Loucy (cell line): ENCODE data around the gene PDCD5.

Experiments
- H2AFZ ChIP-seq: fragments of 200-600 bp; sonication (generic); 2 replicates; pipeline ENCODE4 v1.6.0; 2016; ENCODE audit warnings: antibody characterized with exemption, mild to moderate bottlenecking, low read length, moderate library complexity
- H3F3A ChIP-seq: fragments of 200-600 bp; 2 replicates; pipeline ENCODE4 v1.6.0; 2016; ENCODE audit warnings: antibody characterized with exemption, low read depth, mild to moderate bottlenecking
- H3K27me3 ChIP-seq: fragments of 200-600 bp; sonication (generic); 2 replicates; pipeline ENCODE4 v1.6.1; 2014; ENCODE audit warnings: low read length, mild to moderate bottlenecking; ENCODE audit not compliant: insufficient read depth, poor library complexity, severe bottlenecking
- H3K36me3 ChIP-seq: fragments of 200-600 bp; sonication (generic); 2 replicates; pipeline ENCODE4 v1.6.1; 2016; ENCODE audit warnings: low read length; ENCODE audit not compliant: insufficient read depth
- H3K4me1 ChIP-seq: fragments of 200-600 bp; sonication (generic); 2 replicates; pipeline ENCODE4 v1.5.1; 2014; ENCODE audit warnings: low read length, mild to moderate bottlenecking; ENCODE audit not compliant: insufficient read depth, poor library complexity, severe bottlenecking
- H3K4me2 ChIP-seq: fragments of 200-600 bp; sonication (generic); 2 replicates; pipeline ENCODE4 v1.6.0; 2014; ENCODE audit warnings: antibody characterized with exemption, low read length, low read depth, mild to moderate bottlenecking; ENCODE audit not compliant: poor library complexity, severe bottlenecking
- H3K4me3 ChIP-seq: fragments of 200-600 bp; sonication (generic); 2 replicates; pipeline ENCODE4 v1.5.1; 2014; ENCODE audit warnings: low read length, mild to moderate bottlenecking, mixed read lengths; ENCODE audit not compliant: poor library complexity, severe bottlenecking
- H3K79me2 ChIP-seq: fragments of 200-600 bp; sonication (generic); 2 replicates; pipeline ENCODE4 v1.6.1; 2014; ENCODE audit warnings: low read length; ENCODE audit not compliant: insufficient read depth
- H3K9ac ChIP-seq: fragments of 200-600 bp; sonication (generic); 2 replicates; pipeline ENCODE4 v1.6.0; 2014; ENCODE audit warnings: mild to moderate bottlenecking, low read depth, low read length, moderate library complexity; ENCODE audit not compliant: poor library complexity, severe bottlenecking
- H3K9me2 ChIP-seq: fragments of 200-600 bp; sonication (generic); replicated peaks from 2 replicates; pipeline ENCODE4 v1.6.1; 2016; ENCODE audit warnings: low read depth, low read length, mixed read lengths
- H3K9me3 ChIP-seq: fragments of 200-600 bp; sonication (generic); 2 replicates; pipeline ENCODE4 v1.6.1; 2014; ENCODE audit warnings: mild to moderate bottlenecking, antibody characterized with exemption, low read length, low read depth; ENCODE audit not compliant: insufficient read depth
- H4K20me1 ChIP-seq: fragments of 200-600 bp; sonication (generic); 2 replicates; pipeline ENCODE4 v1.6.0; 2014; ENCODE audit warnings: antibody characterized with exemption, low read length, mild to moderate bottlenecking; ENCODE audit not compliant: insufficient read depth, poor library complexity, severe bottlenecking
- EZH2phosphoT487 ChIP-seq: fragments of 200-600 bp; IDR thresholded peaks from 2 replicates; pipeline ENCODE4 v1.6.1; 2018; ENCODE audit warnings: antibody characterized with exemption, mild to moderate bottlenecking, moderate library complexity, borderline replicate concordance
- TF ChIP-seq, protein P1 (sequence below): fragments of 200-600 bp; sonication (generic); conservative IDR thresholded peaks from 2 replicates; pipeline ENCODE4 v1.5.1; 2014; ENCODE audit warnings: mild to moderate bottlenecking, antibody characterized with exemption, low read length

PDCD5 gene

DNA sequence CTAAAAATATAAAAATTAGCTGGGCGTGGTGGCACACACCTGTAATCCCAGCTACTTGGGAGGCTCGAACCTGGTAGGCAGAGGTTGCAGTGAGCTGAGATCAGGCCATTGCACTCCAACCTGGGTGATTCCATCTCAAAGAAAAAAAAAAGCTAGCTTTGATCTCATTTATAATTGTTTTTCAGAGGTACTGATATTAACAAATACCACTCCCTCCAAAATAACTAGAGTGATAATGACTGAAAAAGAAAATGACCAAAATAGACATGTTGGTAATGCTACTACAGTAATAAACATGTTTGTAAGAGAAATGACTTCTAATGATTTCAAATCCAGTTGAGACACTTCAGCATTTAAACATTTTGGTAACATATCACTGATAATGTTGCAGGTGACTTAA is 13.0 kb downstream of the PDCD5 start:
- Histone ChIP-seq H2AFZ (no peak overlapping the region), H3K79me2 (no peaks in the 10 kb centered on the region), H3K4me1 (no peaks in the 10 kb centered on the region), H3K36me3 (peaks cover 56% of the 10 kb centered on the region), H4K20me1 (no peaks in the 10 kb centered on the region), H3K4me3 (no peak overlapping the region), H3K9me2 (no peaks in the 10 kb centered on the region), H3F3A (peaks cover 5% of the 10 kb centered on the region; the same call in 1 of the 2 replicates), H3K9me3 (no peaks in the 10 kb centered on the region), H3K4me2 (no peak overlapping the region), H3K27me3 (no peaks in the 10 kb centered on the region), H3K9ac (no peak overlapping the region)
- no peak for TF ChIP-seq EZH2phosphoT487
- TF ChIP-seq, protein P1, sequence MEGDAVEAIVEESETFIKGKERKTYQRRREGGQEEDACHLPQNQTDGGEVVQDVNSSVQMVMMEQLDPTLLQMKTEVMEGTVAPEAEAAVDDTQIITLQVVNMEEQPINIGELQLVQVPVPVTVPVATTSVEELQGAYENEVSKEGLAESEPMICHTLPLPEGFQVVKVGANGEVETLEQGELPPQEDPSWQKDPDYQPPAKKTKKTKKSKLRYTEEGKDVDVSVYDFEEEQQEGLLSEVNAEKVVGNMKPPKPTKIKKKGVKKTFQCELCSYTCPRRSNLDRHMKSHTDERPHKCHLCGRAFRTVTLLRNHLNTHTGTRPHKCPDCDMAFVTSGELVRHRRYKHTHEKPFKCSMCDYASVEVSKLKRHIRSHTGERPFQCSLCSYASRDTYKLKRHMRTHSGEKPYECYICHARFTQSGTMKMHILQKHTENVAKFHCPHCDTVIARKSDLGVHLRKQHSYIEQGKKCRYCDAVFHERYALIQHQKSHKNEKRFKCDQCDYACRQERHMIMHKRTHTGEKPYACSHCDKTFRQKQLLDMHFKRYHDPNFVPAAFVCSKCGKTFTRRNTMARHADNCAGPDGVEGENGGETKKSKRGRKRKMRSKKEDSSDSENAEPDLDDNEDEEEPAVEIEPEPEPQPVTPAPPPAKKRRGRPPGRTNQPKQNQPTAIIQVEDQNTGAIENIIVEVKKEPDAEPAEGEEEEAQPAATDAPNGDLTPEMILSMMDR: no peak

DNA sequence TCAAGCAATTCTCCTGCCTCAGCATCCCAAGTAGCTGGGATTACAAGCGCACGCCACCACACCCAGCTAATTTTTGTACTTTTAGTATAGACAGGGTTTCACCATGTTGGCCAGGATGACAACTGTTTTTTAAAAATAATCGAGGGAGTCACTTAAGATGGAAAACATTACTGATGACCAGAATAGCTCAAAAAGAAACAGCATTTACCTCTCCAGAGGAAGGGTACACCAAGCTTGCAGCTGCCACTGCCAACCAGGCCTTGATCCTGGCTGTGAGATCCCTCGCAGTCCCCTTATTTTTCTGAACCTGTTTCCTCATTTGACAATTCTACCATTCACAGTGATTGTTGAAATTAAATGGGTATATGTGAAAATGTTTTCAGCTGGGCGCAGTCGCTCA is 14.5 kb downstream of the PDCD5 start:
- peaks cover 71% of the 10 kb centered on the region for H3K36me3 ChIP-seq
- H3F3A ChIP-seq: peaks cover 6% of the 10 kb centered on the region; the same call in 1 of the 2 replicates
- H3K4me3 ChIP-seq: no peak overlapping the region
- H2AFZ ChIP-seq: no peak overlapping the region
- H3K4me1 ChIP-seq: no peaks in the 10 kb centered on the region
- H3K9ac ChIP-seq: no peak overlapping the region
- no peaks in the 10 kb centered on the region for H3K9me3 ChIP-seq
- H3K79me2 ChIP-seq: no peaks in the 10 kb centered on the region
- TF ChIP-seq EZH2phosphoT487: no peak
- TF ChIP-seq, protein P1: no peak
- no peaks in the 10 kb centered on the region for H3K27me3 ChIP-seq
- no peaks in the 10 kb centered on the region for H3K9me2 ChIP-seq
- H4K20me1 ChIP-seq: no peaks in the 10 kb centered on the region
- H3K4me2 ChIP-seq: no peak overlapping the region

GRCh38 chr19:32598022-32598421 is 17.0 kb downstream of the PDCD5 start:
- H3K4me1 ChIP-seq: no peaks in the 10 kb centered on the region
- no peaks in the 10 kb centered on the region for H3K9me3 ChIP-seq
- no peak overlapping the region for H2AFZ ChIP-seq
- H3K4me3 ChIP-seq: no peak overlapping the region
- no peaks in the 10 kb centered on the region for H3K9me2 ChIP-seq
- H3K4me2 ChIP-seq: no peak overlapping the region
- H3K36me3 ChIP-seq: peaks cover 94% of the 10 kb centered on the region
- no peak overlapping the region for H3K9ac ChIP-seq
- H3K79me2 ChIP-seq: no peaks in the 10 kb centered on the region
- H3F3A ChIP-seq: peaks cover 7% of the 10 kb centered on the region; the same call in 1 of the 2 replicates
- peaks cover 4% of the 10 kb centered on the region for H4K20me1 ChIP-seq
- no peak for TF ChIP-seq EZH2phosphoT487
- TF ChIP-seq, protein P1: no peak
- no peaks in the 10 kb centered on the region for H3K27me3 ChIP-seq
